ENCODE data around the gene TMEM80. TPM values are rescaled to one million over a fixed set of nuclear protein-coding genes. Genes with fewer than 3 reads are reported as not detected.
A peak's percentile ranks its signal among the peaks of the same experiment; 100 is the strongest.

TMEM80 gene
- polyA plus RNA-seq, 4 donors = 11.9 to 35.4 (median 21.2) TPM

DNA sequence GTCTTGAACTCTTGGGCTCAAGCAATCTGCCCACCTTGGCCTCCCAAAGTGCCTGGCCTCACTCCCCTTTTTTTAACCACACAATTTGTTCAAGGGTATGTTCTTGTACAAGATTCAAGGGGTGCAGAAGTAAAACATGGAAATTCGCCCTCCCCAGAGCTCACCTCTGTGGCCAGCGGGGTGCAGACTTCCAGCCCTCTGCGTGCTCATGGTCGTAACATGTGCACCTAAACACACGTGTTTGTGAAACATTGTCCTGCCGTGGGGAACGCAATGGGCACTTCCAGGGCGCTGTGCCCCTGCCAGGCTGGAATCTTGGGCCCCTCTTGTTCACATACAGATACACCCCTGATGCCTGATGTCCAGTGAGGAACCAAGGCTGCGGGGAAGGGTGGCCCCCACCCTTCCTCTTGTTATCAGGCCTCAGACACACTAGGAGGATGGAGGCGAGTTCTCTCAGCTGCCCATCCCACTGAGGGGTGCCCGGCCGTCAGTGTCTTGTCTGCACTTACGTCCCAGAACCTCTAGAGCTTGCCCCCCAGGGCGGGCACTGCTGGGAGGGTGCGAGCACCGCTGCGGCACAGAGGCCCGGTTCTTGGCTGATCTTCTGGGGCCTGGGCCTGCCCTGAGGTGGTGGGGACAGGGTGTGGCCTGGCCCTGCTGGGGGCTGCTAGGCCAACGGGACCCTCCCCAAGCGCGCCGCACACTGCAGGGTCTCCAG lies 6.3 kb downstream of the TMEM80 start:
- H3K4me1 ChIP-seq (ENCODE audit: control insufficient read depth in 3 of 3, insufficient read depth in 2 of 3, low read depth in 1 of 3, low read length in 2 of 3) = peaks cover 0 to 30% (median 0%) of the 10 kb centered on the region in 3 donors
- H3K36me3 ChIP-seq (ENCODE audit: control insufficient read depth in 3 of 3, insufficient read depth in 2 of 3, low read depth in 1 of 3, low read length in 3 of 3) = peaks cover 0 to 75% (median 0%) of the 10 kb centered on the region in 3 donors
- FAIRE-seq = no peak
- peaks cover 0 to 4% (median 3%) of the 10 kb centered on the region in 3 donors for H3K27me3 ChIP-seq (ENCODE audit: control insufficient read depth in 3 of 3, insufficient read depth in 3 of 3, low read length in 3 of 3)
- no peaks in the 10 kb centered on the region for H3K9me3 ChIP-seq (ENCODE audit: control insufficient read depth in 2 of 2, insufficient read depth in 1 of 2, low read depth in 1 of 2, low read length in 1 of 2)
- H3K4me3 ChIP-seq (ENCODE audit: low read depth in 1 of 3, low read length in 3 of 3) = no peak overlapping the region
- 90 to 95% (median 94%) methylated on average over 22 of the region's 22 CpGs for WGBS, 3 donors
- no peak overlapping the region for H3K27ac ChIP-seq (ENCODE audit: low read depth in 1 of 3, low read length in 2 of 3)
- DNase-seq = no peak

DNA sequence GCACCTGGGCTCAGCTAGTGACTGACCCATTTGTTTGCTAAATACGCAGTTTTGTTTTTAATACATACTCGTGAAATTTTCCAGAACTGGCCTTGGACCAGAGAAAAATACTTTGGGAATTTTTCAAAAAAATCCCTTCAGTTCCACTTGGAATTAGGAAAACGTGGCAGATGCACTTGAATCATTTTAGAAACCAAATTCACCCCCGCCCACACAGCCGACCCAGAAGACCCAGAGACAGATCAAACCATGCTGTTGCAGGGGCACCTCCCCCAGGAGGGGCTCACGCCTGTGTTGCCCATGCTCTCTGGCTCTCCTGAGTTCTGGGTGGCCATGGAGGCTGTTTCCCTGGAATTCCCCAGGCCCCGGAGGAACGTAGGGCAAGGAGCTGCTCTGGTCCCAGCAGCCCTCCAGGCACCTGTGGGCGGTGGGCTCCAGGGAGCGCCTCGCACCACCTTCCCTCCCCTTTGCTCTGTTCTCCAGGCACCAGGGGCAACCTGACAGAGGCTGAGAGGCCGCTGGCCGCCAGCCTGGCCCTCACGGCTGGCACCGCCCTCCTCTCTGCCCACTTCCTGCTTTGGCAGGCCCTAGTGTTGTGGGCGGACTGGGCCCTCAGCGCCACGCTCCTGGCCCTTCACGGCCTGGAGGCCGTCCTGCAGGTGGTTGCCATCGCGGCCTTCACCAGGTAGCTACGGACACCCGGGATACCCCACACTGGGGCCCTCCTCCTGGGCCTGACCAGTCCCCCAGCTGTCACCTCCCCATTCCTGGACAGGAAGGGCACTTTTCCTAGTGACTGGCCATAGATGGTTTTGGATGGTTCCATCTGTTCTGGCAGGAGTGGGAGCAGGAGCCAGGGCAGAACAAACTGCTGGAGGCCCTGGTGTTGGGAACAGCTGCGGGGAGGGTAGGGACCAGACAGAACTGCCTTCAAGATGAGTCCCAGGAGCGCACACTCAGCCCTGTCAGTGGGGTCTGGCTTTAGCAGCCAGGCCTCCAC lies 7.1 kb downstream of the TMEM80 start:
- Histone ChIP-seq H3K4me3 (ENCODE audit: low read depth in 1 of 3, low read length in 3 of 3) (no peak overlapping the region), H3K27ac (ENCODE audit: low read depth in 1 of 3, low read length in 2 of 3) (peak overlapping the region; percentile 19 to 97 (median 24)), H3K27me3 (ENCODE audit: control insufficient read depth in 3 of 3, insufficient read depth in 3 of 3, low read length in 3 of 3) (peaks cover 0 to 4% (median 3%) of the 10 kb centered on the region in 3 donors), H3K9me3 (ENCODE audit: control insufficient read depth in 2 of 2, insufficient read depth in 1 of 2, low read depth in 1 of 2, low read length in 1 of 2) (no peaks in the 10 kb centered on the region), H3K36me3 (ENCODE audit: control insufficient read depth in 3 of 3, insufficient read depth in 2 of 3, low read depth in 1 of 3, low read length in 3 of 3) (peaks cover 0 to 76% (median 0%) of the 10 kb centered on the region in 3 donors), H3K4me1 (ENCODE audit: control insufficient read depth in 3 of 3, insufficient read depth in 2 of 3, low read depth in 1 of 3, low read length in 2 of 3) (peaks cover 0 to 37% (median 0%) of the 10 kb centered on the region in 3 donors)
- WGBS, 3 donors = 63 to 73% (median 69%) methylated on average over 20 to 26 of the region's 26 CpGs
- no peak for FAIRE-seq
- no peak for DNase-seq

- WGBS, 3 donors = 71 to 85% (median 74%) methylated on average over 9 of the region's 9 CpGs
- peak overlapping the region in 1 of 3 donors; percentile 97 for H3K27ac ChIP-seq (ENCODE audit: low read depth in 1 of 3, low read length in 2 of 3)
- H3K4me3 ChIP-seq (ENCODE audit: low read depth in 1 of 3, low read length in 3 of 3) = no peak overlapping the region
- H3K4me1 ChIP-seq (ENCODE audit: control insufficient read depth in 3 of 3, insufficient read depth in 2 of 3, low read depth in 1 of 3, low read length in 2 of 3) = peaks cover 0 to 45% (median 0%) of the 10 kb centered on the region in 3 donors
- FAIRE-seq = no peak
- H3K9me3 ChIP-seq (ENCODE audit: control insufficient read depth in 2 of 2, insufficient read depth in 1 of 2, low read depth in 1 of 2, low read length in 1 of 2) = no peaks in the 10 kb centered on the region
- no peak for DNase-seq
- peaks cover 0 to 77% (median 0%) of the 10 kb centered on the region in 3 donors for H3K36me3 ChIP-seq (ENCODE audit: control insufficient read depth in 3 of 3, insufficient read depth in 2 of 3, low read depth in 1 of 3, low read length in 3 of 3)
- H3K27me3 ChIP-seq (ENCODE audit: control insufficient read depth in 3 of 3, insufficient read depth in 3 of 3, low read length in 3 of 3) = peaks cover 0 to 5% (median 4%) of the 10 kb centered on the region in 3 donors
These were observed 7.9 kb downstream of the TMEM80 start for GRCh38 chr11:703506-703905.

GRCh38 chr11:704228-704674 lies 8.6 kb downstream of the TMEM80 start:
- Histone ChIP-seq H3K4me1 (ENCODE audit: control insufficient read depth in 3 of 3, insufficient read depth in 2 of 3, low read depth in 1 of 3, low read length in 2 of 3) (peaks cover 0 to 50% (median 0%) of the 10 kb centered on the region in 3 donors), H3K27me3 (ENCODE audit: control insufficient read depth in 3 of 3, insufficient read depth in 3 of 3, low read length in 3 of 3) (peaks cover 0 to 6% (median 4%) of the 10 kb centered on the region in 3 donors), H3K36me3 (ENCODE audit: control insufficient read depth in 3 of 3, insufficient read depth in 2 of 3, low read depth in 1 of 3, low read length in 3 of 3) (peaks cover 0 to 76% (median 0%) of the 10 kb centered on the region in 3 donors), H3K27ac (ENCODE audit: low read depth in 1 of 3, low read length in 2 of 3) (peak overlapping the region; percentile 92 to 98 (median 97)), H3K9me3 (ENCODE audit: control insufficient read depth in 2 of 2, insufficient read depth in 1 of 2, low read depth in 1 of 2, low read length in 1 of 2) (no peaks in the 10 kb centered on the region), H3K4me3 (ENCODE audit: low read depth in 1 of 3, low read length in 3 of 3) (no peak overlapping the region)
- FAIRE-seq (no peak), DNase-seq (no peak)
- 80 to 88% (median 86%) methylated on average over 17 to 18 of the region's 18 CpGs for WGBS, 3 donors

- FAIRE-seq = no peak
- peak; percentile 76 to 87 for DNase-seq
- H3K27ac ChIP-seq (ENCODE audit: low read depth in 1 of 3, low read length in 2 of 3) = peak overlapping the region; percentile 92 to 98 (median 97)
- H3K4me1 ChIP-seq (ENCODE audit: control insufficient read depth in 3 of 3, insufficient read depth in 2 of 3, low read depth in 1 of 3, low read length in 2 of 3) = peaks cover 0 to 57% (median 0%) of the 10 kb centered on the region in 3 donors
- H3K9me3 ChIP-seq (ENCODE audit: control insufficient read depth in 2 of 2, insufficient read depth in 1 of 2, low read depth in 1 of 2, low read length in 1 of 2) = no peaks in the 10 kb centered on the region
- H3K4me3 ChIP-seq (ENCODE audit: low read depth in 1 of 3, low read length in 3 of 3) = peak overlapping the region; percentile 48 to 76 (median 69)
- 22 to 54% (median 36%) methylated on average over 25 to 27 of the region's 27 CpGs for WGBS, 3 donors
- peaks cover 0 to 6% (median 4%) of the 10 kb centered on the region in 3 donors for H3K27me3 ChIP-seq (ENCODE audit: control insufficient read depth in 3 of 3, insufficient read depth in 3 of 3, low read length in 3 of 3)
- peaks cover 0 to 78% (median 0%) of the 10 kb centered on the region in 3 donors for H3K36me3 ChIP-seq (ENCODE audit: control insufficient read depth in 3 of 3, insufficient read depth in 2 of 3, low read depth in 1 of 3, low read length in 3 of 3)
These were observed 9.4 kb downstream of the TMEM80 start for GRCh38 chr11:704781-705645.

- Histone ChIP-seq H3K27me3 (ENCODE audit: control insufficient read depth in 3 of 3, insufficient read depth in 3 of 3, low read length in 3 of 3) (peaks cover 0 to 6% (median 4%) of the 10 kb centered on the region in 3 donors), H3K36me3 (ENCODE audit: control insufficient read depth in 3 of 3, insufficient read depth in 2 of 3, low read depth in 1 of 3, low read length in 3 of 3) (peaks cover 0 to 82% (median 0%) of the 10 kb centered on the region in 3 donors), H3K4me1 (ENCODE audit: control insufficient read depth in 3 of 3, insufficient read depth in 2 of 3, low read depth in 1 of 3, low read length in 2 of 3) (peaks cover 0 to 66% (median 0%) of the 10 kb centered on the region in 3 donors), H3K4me3 (ENCODE audit: low read depth in 1 of 3, low read length in 3 of 3) (peak within 1 kb of the TSS; percentile 69 to 95 (median 76)), H3K9me3 (ENCODE audit: control insufficient read depth in 2 of 2, insufficient read depth in 1 of 2, low read depth in 1 of 2, low read length in 1 of 2) (no peaks in the 10 kb centered on the region), H3K27ac (ENCODE audit: low read depth in 1 of 3, low read length in 2 of 3) (peak within 1 kb of the TSS; percentile 92 to 100 (median 98))
- no peak for FAIRE-seq
- peak; percentile 84 to 88 for DNase-seq
- 4 to 12% (median 7%) methylated on average over 32 to 90 of the region's 90 CpGs for WGBS, 3 donors
These were observed 10.2 kb downstream of the TMEM80 start, which contains the start of gene EPS8L2 for GRCh38 chr11:705646-706438. Gene EPS8L2, plus strand, starts transcription at chr11:706231. Its CDS starts 3,177 bp downstream, at chr11:709408.

DNA sequence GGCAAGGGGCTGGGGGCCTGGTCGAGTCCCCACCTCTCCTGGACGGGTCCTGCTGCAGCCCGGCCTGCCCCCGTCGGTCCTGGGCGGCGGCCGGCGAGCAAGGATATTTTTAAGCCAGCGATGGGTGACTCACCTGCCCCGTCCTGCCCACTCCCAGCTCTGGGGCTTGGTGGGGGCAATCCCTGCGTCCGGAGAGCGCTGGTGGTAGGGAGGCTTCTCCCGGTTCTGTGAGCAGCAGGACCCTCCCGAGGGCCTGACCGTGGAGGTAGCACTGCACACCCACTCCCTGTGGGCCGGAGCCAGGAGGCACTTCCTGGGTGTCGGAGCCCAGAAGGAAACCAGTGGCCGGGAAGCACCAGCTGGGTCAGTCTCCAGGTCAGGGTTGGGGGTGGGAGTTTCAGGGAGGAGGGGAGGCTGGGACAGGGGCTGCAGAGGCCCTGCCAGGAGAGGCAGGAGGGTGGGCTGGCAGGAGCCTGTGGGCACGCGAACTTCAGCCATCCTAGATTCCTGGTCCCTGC lies 10.9 kb downstream of the TMEM80 start:
- WGBS, 3 donors = 4 to 8% (median 8%) methylated on average over 12 to 22 of the region's 22 CpGs
- no peak for FAIRE-seq
- Histone ChIP-seq H3K4me1 (ENCODE audit: control insufficient read depth in 3 of 3, insufficient read depth in 2 of 3, low read depth in 1 of 3, low read length in 2 of 3) (peaks cover 0 to 72% (median 0%) of the 10 kb centered on the region in 3 donors), H3K4me3 (ENCODE audit: low read depth in 1 of 3, low read length in 3 of 3) (peak overlapping the region; percentile 69 to 95 (median 76)), H3K9me3 (ENCODE audit: control insufficient read depth in 2 of 2, insufficient read depth in 1 of 2, low read depth in 1 of 2, low read length in 1 of 2) (no peaks in the 10 kb centered on the region), H3K27me3 (ENCODE audit: control insufficient read depth in 3 of 3, insufficient read depth in 3 of 3, low read length in 3 of 3) (peaks cover 0 to 6% (median 4%) of the 10 kb centered on the region in 3 donors), H3K27ac (ENCODE audit: low read depth in 1 of 3, low read length in 2 of 3) (peak overlapping the region; percentile 83 to 100 (median 97)), H3K36me3 (ENCODE audit: control insufficient read depth in 3 of 3, insufficient read depth in 2 of 3, low read depth in 1 of 3, low read length in 3 of 3) (peaks cover 0 to 84% (median 0%) of the 10 kb centered on the region in 3 donors)
- DNase-seq = peak; percentile 52 to 66

Data from small intestine (tissue), 7 donors.